Measurements from ENCODE around the gene UCN2. TPM values are rescaled to one million over a fixed set of nuclear protein-coding genes. Genes with fewer than 3 reads are reported as not detected.
A peak's percentile ranks its signal among the peaks of the same experiment; 100 is the strongest.
"Not testable (repeated sequence)": the region's sequence is repeated elsewhere in the genome, so short reads cannot be mapped to it uniquely, and the experiment has no call there.

UCN2 gene
- total RNA-seq, 1 donor from 2014 or later: 0.21 TPM

DNA sequence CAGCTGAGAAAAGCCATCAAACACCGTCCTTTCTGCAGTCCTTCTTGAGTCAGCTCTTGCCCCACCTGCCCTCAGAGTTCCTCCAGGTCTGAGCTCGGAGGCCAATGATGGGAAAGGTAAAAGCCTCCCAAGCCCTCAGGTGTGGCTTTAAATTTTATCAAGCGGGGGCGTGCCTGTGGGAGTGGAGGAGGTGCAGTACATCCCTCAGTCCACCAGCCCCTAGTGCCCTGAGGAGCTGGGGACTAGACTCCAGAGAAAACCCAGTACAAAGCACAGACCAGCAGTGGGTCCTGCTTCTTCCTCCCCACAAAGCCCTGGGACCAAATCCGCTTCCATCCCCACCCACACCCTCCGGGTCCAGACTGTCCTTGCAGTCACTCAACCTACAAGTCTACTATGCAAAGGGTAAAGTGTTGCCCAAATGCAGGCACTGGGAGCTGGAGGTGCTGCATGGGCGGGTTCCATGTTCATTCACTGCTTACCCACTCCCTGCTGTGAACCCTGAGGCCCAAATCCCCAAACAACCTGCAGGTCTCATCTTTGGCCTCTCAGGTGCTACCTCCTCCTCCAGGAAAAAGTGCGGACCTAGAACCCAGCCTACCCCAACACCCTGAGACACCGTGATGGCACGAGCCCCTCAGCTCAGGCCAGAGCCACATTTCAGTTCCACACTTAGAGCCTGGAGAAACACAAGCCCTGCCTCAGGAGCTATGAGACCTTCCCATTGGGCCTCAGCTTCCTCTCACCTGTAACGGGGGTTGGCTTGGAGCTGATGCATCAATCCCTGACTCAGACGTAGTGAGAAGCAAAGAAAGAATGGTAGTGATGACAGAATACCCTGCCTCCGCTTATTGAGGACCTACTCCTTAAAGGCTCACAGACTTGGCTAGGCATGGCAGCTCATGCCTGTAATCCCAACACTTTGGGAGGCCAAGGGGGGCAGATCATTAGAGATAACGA lies 9.4 kb downstream of the UCN2 start:
- Mint-ChIP-seq H3K4me1 (ENCODE audit: low read depth) (peaks cover 63% of the 10 kb centered on the region), H3K9me3 (no peaks in the 10 kb centered on the region), H3K27me3 (ENCODE audit: insufficient read depth) (no peaks in the 10 kb centered on the region), H3K4me3 (peak overlapping the region; percentile 91), H3K27ac (no peak overlapping the region), H3K36me3 (ENCODE audit: low read depth) (peaks cover 9% of the 10 kb centered on the region)
- intact Hi-C loops (cut with micrococcal nuclease): loop anchor here (10.0 kb wide), 1 partner anchor 469 kb away; no protein-coding TSS in a partner anchor
- DNase-seq (ENCODE audit: low spot score): no peak

DNA sequence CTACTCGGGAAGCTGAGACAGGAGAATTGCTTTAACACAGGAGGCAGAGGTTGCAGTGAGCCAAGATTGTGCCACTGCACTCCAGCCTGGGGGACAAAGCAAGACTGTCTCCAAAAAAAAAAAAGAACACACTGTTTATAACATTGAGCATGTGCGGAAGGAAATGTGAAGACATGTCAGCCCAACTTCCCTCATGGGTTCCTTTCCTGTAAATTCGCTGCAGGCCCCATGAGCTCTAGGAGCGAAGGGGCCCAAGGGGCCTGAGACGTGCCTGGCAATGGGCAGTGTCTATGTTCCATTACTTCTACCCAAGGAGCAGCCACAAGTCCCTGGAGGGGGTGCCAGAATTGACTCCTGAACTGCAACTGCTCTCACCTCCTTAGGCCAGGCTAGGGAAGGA lies 10.2 kb downstream of the UCN2 start:
- no peak overlapping the region for H3K4me3 Mint-ChIP-seq
- peaks cover 14% of the 10 kb centered on the region for H3K36me3 Mint-ChIP-seq (ENCODE audit: low read depth)

DNA sequence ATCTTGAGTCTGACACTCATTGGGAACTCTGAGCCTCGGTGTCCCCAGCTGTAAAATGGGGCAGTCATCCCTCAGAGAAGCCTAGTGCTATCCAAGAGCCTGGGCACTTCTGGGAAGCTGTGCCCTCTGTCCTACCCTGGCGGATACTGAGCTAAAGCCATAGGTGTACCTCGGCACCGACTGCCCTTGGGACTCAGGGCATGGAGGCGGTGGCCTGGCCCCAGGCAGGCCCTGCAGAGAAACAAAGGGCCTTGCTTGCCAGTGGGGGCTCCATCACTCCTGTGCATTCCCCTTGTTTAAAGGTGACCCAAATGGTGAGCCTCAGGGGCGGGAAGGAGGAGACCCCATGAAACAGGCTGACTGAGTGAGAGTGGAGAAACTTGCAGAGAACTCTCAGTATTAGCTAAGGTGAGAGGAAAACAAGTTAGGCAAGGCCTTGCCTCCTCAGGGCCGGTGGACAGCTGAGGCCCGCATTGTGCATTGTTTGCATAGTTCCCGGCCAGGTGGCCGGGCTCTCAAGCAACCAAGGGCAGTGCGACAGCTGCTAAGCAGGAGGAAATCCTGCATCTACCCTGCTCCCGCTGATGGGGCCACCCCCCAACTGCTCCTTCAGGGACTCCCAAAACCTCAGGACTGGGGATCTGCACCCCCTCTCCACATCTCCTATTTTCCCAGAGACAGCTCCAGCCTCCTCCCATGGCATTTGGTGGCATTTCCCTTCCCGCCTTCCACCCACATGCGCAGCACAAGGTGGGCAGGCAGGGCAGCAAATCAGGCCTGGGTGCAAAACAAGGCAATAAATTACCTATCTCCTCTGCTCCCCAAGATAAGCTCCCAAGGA lies 11.2 kb downstream of the UCN2 start:
- peaks cover 59% of the 10 kb centered on the region for H3K4me1 Mint-ChIP-seq (ENCODE audit: low read depth)
- DNase-seq (ENCODE audit: low spot score): no peak
- peaks cover 19% of the 10 kb centered on the region for H3K36me3 Mint-ChIP-seq (ENCODE audit: low read depth)
- intact Hi-C loops (cut with micrococcal nuclease): loop anchor here (10.0 kb wide), 1 partner anchor 468 kb away; no protein-coding TSS in a partner anchor
- no peak overlapping the region for H3K27ac Mint-ChIP-seq
- H3K9me3 Mint-ChIP-seq: no peaks in the 10 kb centered on the region
- no peaks in the 10 kb centered on the region for H3K27me3 Mint-ChIP-seq (ENCODE audit: insufficient read depth)
- H3K4me3 Mint-ChIP-seq: no peak overlapping the region

More for the DNA sequence above, 10.2 kb downstream of the UCN2 start:
- H3K9me3 Mint-ChIP-seq: no peaks in the 10 kb centered on the region
- DNase-seq (ENCODE audit: low spot score): no peak
- no peaks in the 10 kb centered on the region for H3K27me3 Mint-ChIP-seq (ENCODE audit: insufficient read depth)
- intact Hi-C loops (cut with micrococcal nuclease): loop anchor here (10.0 kb wide), 1 partner anchor 469 kb away; no protein-coding TSS in a partner anchor
- peaks cover 65% of the 10 kb centered on the region for H3K4me1 Mint-ChIP-seq (ENCODE audit: low read depth)
- no peak overlapping the region for H3K27ac Mint-ChIP-seq

DNA sequence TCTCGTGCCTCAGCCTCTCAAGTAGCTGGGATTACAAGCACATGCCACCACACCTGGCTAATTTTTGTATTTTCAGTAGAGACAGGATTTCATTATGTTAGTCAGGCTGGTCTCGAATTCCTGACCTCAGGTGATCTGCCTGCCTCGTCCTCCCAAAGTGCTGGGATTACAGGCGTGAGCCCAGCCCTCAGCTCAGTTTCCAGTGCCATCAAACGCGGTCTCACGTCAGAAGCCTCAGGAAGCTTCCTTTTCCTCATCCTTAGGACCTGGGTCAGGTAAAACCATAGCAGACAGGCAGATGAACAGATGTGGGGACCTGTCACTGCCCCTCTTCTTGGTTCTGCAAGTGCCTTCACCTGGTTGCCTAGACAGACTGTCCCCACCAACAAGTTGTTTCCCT lies 11.9 kb downstream of the UCN2 start:
- H3K4me3 Mint-ChIP-seq; H3K27me3 Mint-ChIP-seq (ENCODE audit: insufficient read depth); DNase-seq (ENCODE audit: low spot score); H3K27ac Mint-ChIP-seq; H3K9me3 Mint-ChIP-seq: not testable (repeated sequence)
- intact Hi-C loops (cut with micrococcal nuclease): loop anchor here (10.0 kb wide), 1 partner anchor 467 kb away; no protein-coding TSS in a partner anchor
- Mint-ChIP-seq H3K4me1 (ENCODE audit: low read depth) (peaks cover 55% of the 10 kb centered on the region), H3K36me3 (ENCODE audit: low read depth) (peaks cover 26% of the 10 kb centered on the region)

DNA sequence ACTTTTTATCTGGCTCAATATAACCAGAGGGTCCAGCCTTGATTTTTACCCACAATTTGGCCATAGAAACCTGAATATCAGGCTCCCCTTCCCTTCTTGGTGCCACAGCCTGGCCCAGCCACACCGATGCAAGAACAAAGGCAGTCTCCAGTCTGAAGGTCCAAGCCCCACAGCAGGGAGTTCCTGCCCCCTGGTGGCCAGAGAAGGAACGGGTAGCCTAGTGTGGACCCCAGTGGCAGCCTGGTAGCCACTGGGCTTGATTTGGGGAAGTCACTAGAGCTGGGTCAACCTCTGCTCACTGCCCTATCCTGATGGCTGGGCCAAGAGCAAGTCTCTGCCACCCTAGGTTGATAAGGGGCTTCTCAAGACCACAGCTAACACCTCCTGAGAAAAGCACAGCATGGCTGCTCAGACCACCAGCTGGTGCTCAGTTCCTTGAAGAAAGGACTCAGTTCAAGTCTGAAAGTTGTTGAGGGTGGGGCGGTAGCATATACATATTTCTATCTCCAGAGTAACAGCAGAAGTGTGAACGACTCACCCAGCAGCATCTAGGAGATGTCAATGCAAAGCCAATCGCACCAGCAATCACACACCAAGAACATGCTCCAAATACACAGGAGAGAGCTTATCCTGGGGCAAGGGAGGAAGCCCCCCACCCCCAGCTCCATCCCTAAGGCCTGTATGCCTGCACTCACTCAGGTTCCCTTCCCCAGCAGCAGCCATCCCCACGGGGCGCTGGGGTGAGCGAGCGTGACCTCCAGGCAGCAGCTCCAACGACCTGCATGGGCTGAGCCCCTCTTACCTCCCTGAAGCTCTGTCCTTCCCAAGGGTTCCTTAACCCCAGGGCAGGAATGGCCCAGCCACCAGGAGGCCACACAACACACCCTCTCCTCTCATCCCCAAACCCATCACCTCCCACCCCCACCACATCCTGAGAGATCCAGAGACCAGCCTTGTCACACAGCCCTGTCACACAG lies 14.6 kb downstream of the UCN2 start:
- DNase-seq (ENCODE audit: low spot score): peak; percentile 73
- Mint-ChIP-seq H3K4me3 (no peak overlapping the region), H3K27me3 (ENCODE audit: insufficient read depth) (no peaks in the 10 kb centered on the region), H3K4me1 (ENCODE audit: low read depth) (peaks cover 32% of the 10 kb centered on the region), H3K9me3 (no peaks in the 10 kb centered on the region), H3K27ac (no peak overlapping the region), H3K36me3 (ENCODE audit: low read depth) (peaks cover 33% of the 10 kb centered on the region)
- intact Hi-C loops (cut with micrococcal nuclease): loop anchor here (1.0 to 2.0 kb wide), 5 partner anchors 9 to 276 kb away; a partner anchor contains a TSS

DNA sequence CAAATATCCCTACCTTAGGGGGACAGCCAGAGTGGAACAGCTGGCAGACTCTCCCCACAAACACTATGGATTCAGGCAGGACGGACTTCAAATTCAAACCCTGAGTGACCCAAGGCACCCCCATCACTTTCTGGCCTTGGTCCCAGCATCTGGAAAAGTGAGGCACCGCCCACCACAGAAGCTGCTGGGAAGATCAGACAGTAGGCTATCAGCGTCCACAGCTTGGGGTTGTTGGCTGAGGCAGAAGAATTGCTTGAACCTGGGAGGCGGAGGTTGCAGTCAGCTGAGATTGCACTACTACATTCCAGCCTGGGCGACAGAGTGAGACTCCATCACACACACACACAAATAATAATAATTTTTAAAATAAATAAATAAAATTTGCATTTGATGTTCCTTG lies 15.5 kb downstream of the UCN2 start:
- Mint-ChIP-seq H3K27me3 (ENCODE audit: insufficient read depth) (no peaks in the 10 kb centered on the region), H3K4me1 (ENCODE audit: low read depth) (peaks cover 24% of the 10 kb centered on the region), H3K36me3 (ENCODE audit: low read depth) (peaks cover 29% of the 10 kb centered on the region), H3K4me3 (no peak overlapping the region), H3K27ac (no peak overlapping the region), H3K9me3 (no peaks in the 10 kb centered on the region)
- DNase-seq (ENCODE audit: low spot score): no peak
- intact Hi-C loops (cut with micrococcal nuclease): loop anchor here (1.0 to 2.0 kb wide), 5 partner anchors 10 to 275 kb away; a partner anchor contains a TSS

DNA sequence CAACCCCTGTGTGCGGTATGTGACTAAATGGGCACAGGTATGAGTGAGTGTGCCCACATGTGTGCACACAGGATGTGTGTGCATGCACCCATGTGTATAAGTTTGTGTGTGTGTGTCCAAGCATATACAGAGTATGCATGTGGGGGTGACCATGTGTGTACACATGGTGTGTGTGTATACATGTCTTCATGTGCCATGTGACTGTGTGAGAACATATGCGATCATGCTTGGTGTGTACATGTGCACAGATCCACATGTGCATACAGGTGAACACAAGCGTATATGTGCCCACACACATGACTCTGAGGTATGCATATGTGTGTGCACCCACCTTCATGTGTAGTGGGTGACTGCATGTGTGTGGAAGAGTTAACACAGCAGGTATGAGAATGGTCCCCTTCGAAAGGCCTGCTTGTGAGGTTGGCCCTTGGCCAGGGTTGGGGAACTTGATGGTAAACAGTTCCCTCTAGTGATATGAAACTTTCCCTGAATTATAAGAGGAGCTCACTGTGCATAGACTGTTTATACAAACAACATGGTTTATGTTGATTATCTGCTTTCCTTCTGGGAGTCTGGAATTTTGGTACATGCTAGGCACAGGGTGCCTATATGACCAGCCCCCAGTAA lies 17.3 kb downstream of the UCN2 start:
- peaks cover 33% of the 10 kb centered on the region for H3K36me3 Mint-ChIP-seq (ENCODE audit: low read depth)
- H3K27me3 Mint-ChIP-seq (ENCODE audit: insufficient read depth): no peaks in the 10 kb centered on the region
- intact Hi-C loops (cut with micrococcal nuclease): no loop called here
- peaks cover 19% of the 10 kb centered on the region for H3K4me1 Mint-ChIP-seq (ENCODE audit: low read depth)
- no peak overlapping the region for H3K4me3 Mint-ChIP-seq
- DNase-seq (ENCODE audit: low spot score): no peak
- H3K27ac Mint-ChIP-seq: no peak overlapping the region
- H3K9me3 Mint-ChIP-seq: no peaks in the 10 kb centered on the region

DNA sequence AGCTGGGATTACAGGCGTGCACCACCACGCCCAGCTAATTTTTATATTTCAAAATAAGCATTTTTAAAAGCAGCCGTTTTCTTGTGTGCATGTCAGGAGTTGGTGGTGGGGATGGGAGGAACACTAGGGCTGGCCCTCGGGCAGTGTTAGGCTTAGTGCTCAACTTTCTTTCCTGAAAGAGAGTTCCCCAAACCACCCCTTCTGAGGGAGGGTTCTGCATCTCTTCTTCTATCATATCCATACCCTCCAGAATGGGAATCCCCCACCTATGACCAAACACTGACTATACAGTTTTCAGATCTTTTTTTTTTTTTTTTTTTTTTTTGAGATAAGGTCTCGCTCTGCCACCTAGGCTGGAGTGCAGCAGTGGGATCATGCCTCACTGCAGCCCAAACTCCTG lies 19.4 kb downstream of the UCN2 start:
- H3K4me1 Mint-ChIP-seq (ENCODE audit: low read depth): peaks cover 8% of the 10 kb centered on the region
- H3K27ac Mint-ChIP-seq: no peak overlapping the region
- H3K27me3 Mint-ChIP-seq (ENCODE audit: insufficient read depth): no peaks in the 10 kb centered on the region
- peaks cover 40% of the 10 kb centered on the region for H3K36me3 Mint-ChIP-seq (ENCODE audit: low read depth)
- intact Hi-C loops (cut with micrococcal nuclease): no loop called here
- H3K9me3 Mint-ChIP-seq: no peaks in the 10 kb centered on the region
- DNase-seq (ENCODE audit: low spot score): no peak
- no peak overlapping the region for H3K4me3 Mint-ChIP-seq

DNA sequence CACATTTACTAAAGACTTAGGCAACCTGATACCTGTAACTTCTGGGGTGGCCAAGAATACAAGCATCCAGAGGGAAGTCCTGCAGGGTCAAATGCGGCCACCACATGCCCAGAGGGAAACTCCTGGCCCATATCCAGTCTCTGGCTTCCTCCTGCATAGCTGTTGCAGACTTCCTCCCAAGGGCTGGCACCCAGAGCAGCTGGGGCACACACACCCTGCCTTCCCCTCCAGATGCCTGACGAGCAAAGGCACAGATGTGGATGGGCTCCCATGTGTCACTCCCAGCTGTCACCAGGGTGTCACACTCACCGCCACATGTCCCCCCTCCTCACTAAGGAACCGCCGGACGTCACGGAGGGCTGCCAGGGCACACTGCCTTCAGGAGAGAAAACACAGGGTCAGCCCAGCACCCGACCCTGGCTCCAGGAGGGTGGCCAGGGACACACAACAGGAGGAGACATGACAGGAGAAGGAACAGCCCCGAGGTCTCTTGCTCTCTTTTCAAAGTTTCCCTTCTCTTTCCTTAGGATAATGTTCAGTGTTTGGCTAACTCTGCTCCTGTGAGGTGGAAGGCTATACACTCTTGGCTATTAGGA lies 20.2 kb downstream of the UCN2 start:
- Mint-ChIP-seq H3K27ac (no peak overlapping the region), H3K27me3 (ENCODE audit: insufficient read depth) (no peaks in the 10 kb centered on the region), H3K4me1 (ENCODE audit: low read depth) (peaks cover under 1% of the 10 kb centered on the region), H3K9me3 (no peaks in the 10 kb centered on the region), H3K4me3 (no peak overlapping the region), H3K36me3 (ENCODE audit: low read depth) (peaks cover 39% of the 10 kb centered on the region)
- no peak for DNase-seq (ENCODE audit: low spot score)
- intact Hi-C loops (cut with micrococcal nuclease): no loop called here

DNA sequence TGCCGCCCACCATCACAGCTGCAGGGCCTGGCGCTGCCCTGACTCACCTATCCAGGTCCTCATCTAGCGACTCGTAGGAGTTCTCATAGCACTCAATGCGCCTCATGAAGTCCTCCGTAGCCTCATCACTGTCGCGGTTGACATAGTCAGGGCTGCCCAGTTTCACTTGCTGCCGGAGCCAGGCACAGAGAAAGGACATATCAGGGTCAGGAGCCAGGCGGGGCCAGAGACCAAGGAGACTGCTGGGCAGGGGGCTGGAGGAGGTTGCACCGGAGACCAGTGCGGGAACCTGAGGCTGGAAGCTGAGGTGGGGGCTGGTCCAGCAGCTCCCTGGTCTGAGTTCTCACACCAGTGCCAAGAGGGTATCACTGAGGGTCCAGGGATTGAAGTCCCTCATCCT lies 25.1 kb downstream of the UCN2 start:
- Mint-ChIP-seq H3K4me1 (ENCODE audit: low read depth) (no peaks in the 10 kb centered on the region), H3K4me3 (no peak overlapping the region), H3K9me3 (no peaks in the 10 kb centered on the region), H3K36me3 (ENCODE audit: low read depth) (peaks cover 40% of the 10 kb centered on the region), H3K27me3 (ENCODE audit: insufficient read depth) (no peaks in the 10 kb centered on the region), H3K27ac (no peak overlapping the region)
- DNase-seq (ENCODE audit: low spot score): no peak
- intact Hi-C loops (cut with micrococcal nuclease): no loop called here

DNA sequence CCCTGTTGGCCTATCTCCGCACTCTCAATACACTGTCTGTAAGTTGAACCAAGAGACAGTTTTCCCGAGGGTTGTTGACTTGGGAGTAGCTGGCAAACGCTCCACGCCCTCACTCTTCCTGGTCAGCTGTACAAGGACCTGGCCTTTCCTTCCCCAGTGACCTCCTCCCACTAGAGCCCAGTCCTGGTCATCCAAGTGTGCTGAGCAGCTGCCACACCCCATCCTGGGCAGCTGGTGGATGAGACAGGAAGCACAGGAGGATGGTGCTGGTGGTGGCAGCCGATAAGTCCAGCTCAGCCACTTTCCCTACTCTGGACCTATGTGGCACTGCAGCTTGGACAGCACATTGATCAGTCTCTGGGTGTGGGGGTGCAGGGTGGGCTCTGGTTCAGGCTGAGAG lies 26.8 kb downstream of the UCN2 start:
- DNase-seq (ENCODE audit: low spot score): no peak
- Mint-ChIP-seq H3K27ac (no peak overlapping the region), H3K4me1 (ENCODE audit: low read depth) (no peaks in the 10 kb centered on the region), H3K9me3 (no peaks in the 10 kb centered on the region), H3K4me3 (no peak overlapping the region), H3K27me3 (ENCODE audit: insufficient read depth) (no peaks in the 10 kb centered on the region), H3K36me3 (ENCODE audit: low read depth) (peaks cover 32% of the 10 kb centered on the region)
- intact Hi-C loops (cut with micrococcal nuclease): no loop called here

Data from activated T-helper 1 cell treated with anti-CD3 and anti-CD28 coated beads, Interleukin-12 subunit alpha, Interleukin-12 subunit beta, Interleukin-2, Interleukin-4 antibody, amounts not matched to agents 30 ng/mL and 10 ng/mL and 1 ng/mL, durations not matched to agents 14 hours and 24 hours and 36 hours (primary cell).